Nephron (organoid): ENCODE data around the gene GINS1.
A peak's percentile ranks its signal among the peaks of the same experiment; 100 is the strongest.

Experiments used
- H3K27ac Mint-ChIP-seq, 3 experiments: 2 replicates each; pipeline ENCODE4 v1.8.0; 2020; ENCODE audit warnings: mixed read lengths in 3 of 3, mild to moderate bottlenecking in 2 of 3, moderate library complexity in 1 of 3
- H3K27me3 Mint-ChIP-seq: 2 replicates; pipeline ENCODE4 v1.8.0; 2021; ENCODE audit warnings: low read depth, mild to moderate bottlenecking, moderate library complexity, mixed read lengths
- H3K36me3 Mint-ChIP-seq: 2 replicates; pipeline ENCODE4 v1.8.0; 2020; ENCODE audit warnings: low read depth, mixed read lengths
- H3K4me1 Mint-ChIP-seq: 2 replicates; pipeline ENCODE4 v1.8.0; 2020; ENCODE audit warnings: mixed read lengths
- H3K4me3 Mint-ChIP-seq, 3 experiments: 2 replicates each; pipeline ENCODE4 v1.8.0; 2020; ENCODE audit warnings: mild to moderate bottlenecking in 3 of 3, mixed read lengths in 3 of 3, moderate library complexity in 2 of 3
- H3K9me3 Mint-ChIP-seq: 2 replicates; pipeline ENCODE4 v1.8.0; 2020; ENCODE audit warnings: mixed read lengths
- TF ChIP-seq, protein P1 (sequence below), 3 experiments: fragments of 200-600 bp; sonication (generic); IDR thresholded peaks; one replicate each; pipeline ENCODE4 v1.5.0; 2021; ENCODE audit warnings: antibody characterized with exemption in 3 of 3; ENCODE audit not compliant: unreplicated experiment in 3 of 3

The GINS1 gene

DNA sequence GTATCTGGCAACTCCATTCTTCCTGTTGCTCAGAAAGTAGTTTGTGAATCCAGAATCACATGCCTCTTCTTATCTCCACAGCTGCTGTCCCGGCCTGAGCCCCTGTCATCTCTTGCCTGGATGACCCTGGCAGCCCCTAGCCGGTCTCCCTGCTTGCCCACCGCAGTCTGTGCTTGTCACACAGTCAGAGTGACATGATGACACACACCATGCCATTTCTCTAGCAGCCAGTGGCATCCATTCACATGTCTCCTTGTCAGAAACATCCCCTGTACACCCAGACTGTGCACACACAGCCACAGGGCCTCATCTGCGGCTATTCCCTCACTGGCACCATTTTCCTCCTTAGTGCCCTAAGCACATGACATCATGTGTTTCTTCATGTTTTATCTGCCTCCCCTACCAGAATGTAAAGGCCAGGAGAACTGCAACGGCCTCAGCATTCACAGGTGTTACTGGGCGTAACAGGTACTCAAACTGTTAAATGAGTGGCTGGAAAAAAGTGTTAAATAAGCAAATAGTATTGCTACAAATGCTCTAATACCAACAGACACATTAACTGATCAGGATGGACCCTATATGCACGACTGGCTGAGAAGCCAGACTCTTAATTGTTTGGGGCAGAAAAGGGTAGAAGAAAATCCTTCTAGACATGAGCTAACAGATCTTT is 26.4 kb upstream of the GINS1 start:
- Mint-ChIP-seq H3K4me3 (no peak overlapping the region), H3K36me3 (peaks cover 33% of the 10 kb centered on the region), H3K9me3 (peaks cover 3% of the 10 kb centered on the region), H3K27me3 (no peaks in the 10 kb centered on the region), H3K4me1 (no peaks in the 10 kb centered on the region), H3K27ac (no peak overlapping the region)
- TF ChIP-seq, protein P1, sequence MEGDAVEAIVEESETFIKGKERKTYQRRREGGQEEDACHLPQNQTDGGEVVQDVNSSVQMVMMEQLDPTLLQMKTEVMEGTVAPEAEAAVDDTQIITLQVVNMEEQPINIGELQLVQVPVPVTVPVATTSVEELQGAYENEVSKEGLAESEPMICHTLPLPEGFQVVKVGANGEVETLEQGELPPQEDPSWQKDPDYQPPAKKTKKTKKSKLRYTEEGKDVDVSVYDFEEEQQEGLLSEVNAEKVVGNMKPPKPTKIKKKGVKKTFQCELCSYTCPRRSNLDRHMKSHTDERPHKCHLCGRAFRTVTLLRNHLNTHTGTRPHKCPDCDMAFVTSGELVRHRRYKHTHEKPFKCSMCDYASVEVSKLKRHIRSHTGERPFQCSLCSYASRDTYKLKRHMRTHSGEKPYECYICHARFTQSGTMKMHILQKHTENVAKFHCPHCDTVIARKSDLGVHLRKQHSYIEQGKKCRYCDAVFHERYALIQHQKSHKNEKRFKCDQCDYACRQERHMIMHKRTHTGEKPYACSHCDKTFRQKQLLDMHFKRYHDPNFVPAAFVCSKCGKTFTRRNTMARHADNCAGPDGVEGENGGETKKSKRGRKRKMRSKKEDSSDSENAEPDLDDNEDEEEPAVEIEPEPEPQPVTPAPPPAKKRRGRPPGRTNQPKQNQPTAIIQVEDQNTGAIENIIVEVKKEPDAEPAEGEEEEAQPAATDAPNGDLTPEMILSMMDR (IDR thresholded peaks at IDR 0.05; ENCODE audit: unreplicated experiment in 3 of 3) = no peak

DNA sequence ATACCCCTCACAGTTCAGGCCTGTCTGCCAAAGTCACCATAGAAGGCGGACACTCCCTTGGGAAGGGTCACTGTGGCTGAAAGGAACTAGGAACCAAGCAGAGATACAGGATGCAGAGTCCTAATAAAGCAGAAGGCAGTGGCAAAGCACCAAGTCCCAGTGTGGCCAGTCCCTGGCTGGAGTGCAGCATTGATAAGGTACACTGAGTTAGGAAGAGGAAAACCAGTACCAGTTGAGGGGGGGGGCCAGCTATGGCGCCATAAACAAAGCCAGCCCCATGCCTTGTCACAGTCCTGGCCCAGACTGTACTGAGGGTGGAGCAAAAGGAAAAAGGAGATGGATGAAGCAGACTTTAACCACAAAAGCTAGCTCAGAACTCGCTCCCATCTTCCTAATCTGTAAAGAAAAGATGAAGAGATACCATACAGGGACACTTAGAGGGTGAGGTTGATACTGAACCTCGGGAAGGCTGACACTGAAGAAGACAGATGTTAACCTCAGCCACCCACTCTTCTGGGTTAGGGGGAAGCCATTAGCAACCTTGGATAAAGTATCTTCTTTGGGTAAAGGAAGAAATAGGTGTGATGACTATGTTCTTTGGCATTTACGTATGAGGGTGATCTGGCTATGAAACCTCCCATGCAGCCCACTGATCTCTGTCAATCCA is 24.6 kb upstream of the GINS1 start:
- Mint-ChIP-seq H3K9me3 (peaks cover 3% of the 10 kb centered on the region), H3K27me3 (no peaks in the 10 kb centered on the region), H3K27ac (no peak overlapping the region), H3K4me1 (no peaks in the 10 kb centered on the region), H3K4me3 (no peak overlapping the region), H3K36me3 (peaks cover 32% of the 10 kb centered on the region)
- TF ChIP-seq, protein P1 (IDR thresholded peaks at IDR 0.05; ENCODE audit: unreplicated experiment in 3 of 3) = no peak

DNA sequence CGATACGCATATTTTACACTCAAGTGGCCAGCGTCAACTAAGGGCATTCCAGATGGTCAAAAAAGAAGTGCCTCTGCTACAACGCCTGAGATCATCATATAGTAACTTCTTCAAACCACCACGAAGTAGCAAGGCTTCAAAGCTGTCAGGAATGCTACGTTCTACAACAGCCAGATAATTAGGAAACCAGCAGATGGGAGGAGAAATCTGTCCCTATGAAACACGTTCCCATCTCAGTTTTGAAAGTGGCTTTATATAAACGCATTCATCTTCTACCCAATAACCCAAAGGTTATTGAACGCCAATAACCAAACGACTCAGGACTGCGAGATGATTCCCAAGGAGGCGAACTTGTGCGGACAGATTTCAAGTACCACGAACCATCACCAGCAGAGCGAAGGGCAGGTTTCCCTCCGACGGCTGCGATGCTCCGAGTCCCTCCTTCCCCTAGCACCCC is 18.0 kb upstream of the GINS1 start:
- Mint-ChIP-seq H3K36me3 (peaks cover 9% of the 10 kb centered on the region), H3K9me3 (no peaks in the 10 kb centered on the region), H3K27ac (peak overlapping the region; percentile 66 to 95 (median 93)), H3K4me1 (peaks cover 8% of the 10 kb centered on the region), H3K4me3 (peak overlapping the region; percentile 88 to 94 (median 92)), H3K27me3 (no peaks in the 10 kb centered on the region)
- TF ChIP-seq, protein P1 (IDR thresholded peaks at IDR 0.05; ENCODE audit: unreplicated experiment in 3 of 3) = no peak

DNA sequence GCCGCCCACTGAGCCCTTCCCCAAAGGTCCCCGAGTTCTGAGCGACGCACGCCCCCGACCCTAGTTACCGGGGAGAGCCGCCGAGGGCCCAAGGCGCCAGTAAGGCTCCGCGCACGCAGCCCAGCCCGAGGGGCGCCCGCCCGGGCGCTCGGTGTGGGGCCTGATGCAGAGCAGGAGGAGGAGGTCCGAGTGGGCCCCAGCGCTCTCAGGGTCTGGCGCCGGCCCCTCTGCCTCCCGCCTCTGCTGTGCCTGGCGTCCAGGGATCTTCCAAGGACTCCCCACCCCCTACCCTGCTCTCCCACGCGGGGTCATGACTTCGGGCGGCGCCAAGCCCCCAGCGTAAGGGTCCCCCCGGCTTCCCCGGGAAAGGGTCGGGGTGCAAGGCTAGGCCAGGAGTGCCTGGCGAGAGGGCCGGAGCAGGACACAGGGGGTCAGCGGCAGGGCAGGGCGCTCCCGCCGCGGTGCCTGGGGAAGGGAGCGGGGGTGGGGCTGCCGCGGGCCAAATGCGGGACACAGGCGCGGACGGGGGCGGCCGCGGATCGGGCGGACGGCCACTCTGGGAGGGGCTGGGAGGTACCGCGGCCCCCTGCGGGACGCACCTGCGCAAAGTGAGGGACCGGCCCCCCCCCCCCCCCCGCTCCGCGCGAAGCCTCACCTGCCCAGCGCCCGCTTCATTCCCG is 17.5 kb upstream of the GINS1 start:
- Mint-ChIP-seq H3K27ac (peak overlapping the region; percentile 66 to 95 (median 93)), H3K4me1 (peaks cover 8% of the 10 kb centered on the region), H3K4me3 (peak overlapping the region; percentile 88 to 94 (median 92)), H3K36me3 (peaks cover 9% of the 10 kb centered on the region), H3K9me3 (no peaks in the 10 kb centered on the region), H3K27me3 (no peaks in the 10 kb centered on the region)
- TF ChIP-seq, protein P1 (IDR thresholded peaks at IDR 0.05; ENCODE audit: unreplicated experiment in 3 of 3) = no peak

DNA sequence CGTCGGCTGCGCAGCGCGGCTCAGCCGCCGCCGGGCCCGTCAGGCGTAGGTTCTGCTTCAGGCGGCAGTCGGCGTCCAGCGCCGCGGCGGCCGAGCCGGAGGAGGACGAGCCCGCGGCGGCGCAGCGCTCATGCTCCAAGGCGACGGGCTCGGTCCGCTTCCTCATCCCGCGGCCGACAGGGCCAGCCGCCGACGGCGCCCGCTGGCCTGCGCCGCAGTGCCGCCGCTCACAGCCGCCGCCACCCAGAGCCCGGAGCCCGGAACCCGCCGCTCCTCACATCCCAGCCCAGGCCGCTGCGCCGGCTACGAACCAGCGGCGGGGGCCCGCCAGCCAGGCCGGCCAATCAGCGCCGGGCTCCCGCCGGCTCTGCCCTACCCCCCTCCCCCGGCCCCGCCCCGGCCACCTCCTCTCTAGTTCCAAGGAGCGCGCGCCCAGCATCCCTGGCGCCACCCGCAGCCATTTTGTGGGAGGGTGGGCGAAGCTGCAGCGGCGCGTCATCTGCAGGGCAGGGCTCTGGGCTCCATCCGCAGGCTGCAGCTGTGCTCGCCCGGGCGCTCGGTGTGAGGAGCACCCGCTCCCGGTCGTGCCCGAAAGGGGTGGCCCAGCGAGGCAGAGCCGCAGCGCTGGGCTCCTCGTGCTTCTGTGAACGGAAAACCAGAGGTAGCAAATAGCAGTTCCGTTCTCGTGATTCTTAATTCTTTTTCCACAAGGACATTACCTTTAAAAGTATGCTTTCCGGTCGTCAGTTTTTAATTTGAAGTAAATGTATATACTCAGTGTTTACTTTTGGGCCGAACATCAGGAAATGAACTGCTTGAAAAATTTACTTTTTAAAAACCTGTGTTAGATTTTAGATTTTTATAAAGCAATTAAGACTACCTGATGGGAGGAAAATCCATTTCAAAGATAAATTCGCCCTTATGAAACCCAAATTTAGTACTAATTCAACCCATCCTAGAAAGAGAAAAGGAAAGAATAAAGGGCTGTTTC is 16.6 kb upstream of the GINS1 start, which contains the start of gene ABHD12:
ABHD12 (minus strand) TSS at position 298 of the 991 bp plus-strand sequence; CDS start at position 166, 132 bp downstream.
- peak within 1 kb of the TSS; percentile 89 to 94 (median 92) for H3K4me3 Mint-ChIP-seq
- H3K9me3 Mint-ChIP-seq = no peaks in the 10 kb centered on the region
- no peaks in the 10 kb centered on the region for H3K27me3 Mint-ChIP-seq
- peaks cover 8% of the 10 kb centered on the region for H3K4me1 Mint-ChIP-seq
- peak within 1 kb of the TSS; percentile 77 to 95 (median 93) for H3K27ac Mint-ChIP-seq
- peaks cover 9% of the 10 kb centered on the region for H3K36me3 Mint-ChIP-seq
- TF ChIP-seq, protein P1 (IDR thresholded peaks at IDR 0.05; ENCODE audit: unreplicated experiment in 3 of 3) = no peak
